Stimulated activated CD4-positive, alpha-beta T cell treated with anti-CD3 and anti-CD28 coated beads, Interleukin-4, amount 100 ng/mL, for 4 hours (primary cell): ENCODE results near the gene MEIG1.
"Not testable (repeated sequence)": the region's sequence is repeated elsewhere in the genome, so short reads cannot be mapped to it uniquely, and the experiment has no call there.

Source experiments
- DNase-seq, 2 experiments: peaks; one replicate each; pipeline ENCODE4 v3.0.0-alpha.2; 2020

Gene MEIG1, protein sequence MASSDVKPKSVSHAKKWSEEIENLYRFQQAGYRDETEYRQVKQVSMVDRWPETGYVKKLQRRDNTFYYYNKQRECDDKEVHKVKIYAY

GRCh38 chr10:14959221-14960057 is at the start of gene MEIG1:
MEIG1 (plus strand) TSS chr10:14959388; CDS start chr10:14966469, 7,081 bp downstream.
- DNase-seq, result peak; percentile 90 to 93

- no peak for DNase-seq
These were observed 48.2 kb upstream of the MEIG1 start for GRCh38 chr10:14910953-14911352.

DNA sequence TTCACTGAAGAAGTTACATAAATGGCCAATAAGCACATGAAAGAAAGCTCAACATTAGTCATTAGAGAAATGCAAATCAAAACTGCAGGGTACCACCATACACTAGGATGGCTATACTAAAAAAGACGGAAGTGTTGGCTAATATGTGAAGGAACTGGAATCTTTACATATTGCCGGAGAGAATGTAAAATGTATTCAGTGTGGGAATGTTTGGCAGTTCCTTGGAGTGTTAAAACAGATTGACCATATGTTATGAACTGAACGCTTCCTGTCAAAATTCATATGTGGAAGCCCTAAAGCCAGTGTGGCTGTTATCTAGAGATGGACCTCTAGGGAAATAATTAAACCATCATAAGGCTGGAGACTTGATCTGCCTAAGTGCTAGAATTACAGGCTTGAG is 47.4 kb upstream of the MEIG1 start:
- no peak for DNase-seq

GRCh38 chr10:14916600-14916999 is 42.6 kb upstream of the MEIG1 start:
- no peak for DNase-seq

- DNase-seq, result no peak
These were observed 41.4 kb upstream of the MEIG1 start for GRCh38 chr10:14917827-14918226.

DNA sequence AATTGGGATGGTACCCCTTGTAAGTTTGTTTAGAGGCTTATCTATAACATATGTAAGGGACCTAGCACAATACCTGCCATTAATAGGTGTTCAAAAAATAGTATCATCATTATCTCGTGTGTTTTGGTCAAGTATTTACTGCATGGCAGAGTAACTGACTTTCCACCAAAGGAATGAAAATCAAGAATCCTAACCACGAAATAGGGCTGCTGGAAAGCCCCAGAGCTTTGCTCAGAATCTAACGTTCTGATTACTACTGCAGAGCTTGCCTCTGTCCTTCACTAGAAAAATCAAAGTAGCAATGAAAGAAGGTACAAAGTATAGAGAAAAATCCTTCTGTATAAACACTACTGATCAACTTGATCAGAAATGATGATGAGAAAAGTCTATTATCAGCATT is 40.2 kb upstream of the MEIG1 start:
- DNase-seq, result no peak

DNA sequence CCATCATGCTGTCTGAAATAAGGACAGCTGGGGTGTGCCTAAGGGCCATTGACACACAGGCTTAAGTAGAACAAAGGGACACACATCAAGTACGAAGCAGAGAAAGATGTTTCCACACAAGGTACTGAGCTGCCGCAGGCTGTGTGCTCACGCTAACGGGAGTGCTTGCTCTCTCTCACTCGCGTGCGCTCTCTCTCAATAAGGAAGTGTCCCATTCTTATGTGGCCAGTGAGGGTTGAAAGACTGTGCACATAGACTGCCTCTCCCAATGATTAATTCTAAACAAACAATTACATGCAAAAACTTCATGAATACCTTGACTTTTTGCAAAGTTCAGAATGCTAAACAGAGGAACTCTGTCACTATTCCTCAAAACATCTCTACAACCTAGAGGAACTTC is 35.2 kb upstream of the MEIG1 start:
- DNase-seq, result no peak

DNA sequence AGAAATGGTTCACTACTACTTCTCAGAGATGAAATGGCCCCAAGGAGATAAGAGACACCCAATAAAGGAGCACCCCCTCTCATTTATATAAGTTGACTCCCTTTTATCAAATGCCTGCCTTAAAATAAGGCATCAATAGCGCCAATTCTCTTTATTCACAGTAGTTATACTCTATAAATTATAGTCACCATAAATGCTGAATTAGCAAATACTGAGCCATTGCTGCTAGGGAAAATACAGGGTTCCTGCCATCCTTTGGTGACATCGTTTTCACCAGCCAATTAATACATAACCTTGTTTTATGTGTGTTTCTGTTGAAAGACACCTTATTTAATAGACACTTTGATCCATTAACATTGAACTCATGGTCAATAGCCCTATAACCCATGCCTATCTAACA is 33.9 kb upstream of the MEIG1 start:
- DNase-seq, result no peak

DNA sequence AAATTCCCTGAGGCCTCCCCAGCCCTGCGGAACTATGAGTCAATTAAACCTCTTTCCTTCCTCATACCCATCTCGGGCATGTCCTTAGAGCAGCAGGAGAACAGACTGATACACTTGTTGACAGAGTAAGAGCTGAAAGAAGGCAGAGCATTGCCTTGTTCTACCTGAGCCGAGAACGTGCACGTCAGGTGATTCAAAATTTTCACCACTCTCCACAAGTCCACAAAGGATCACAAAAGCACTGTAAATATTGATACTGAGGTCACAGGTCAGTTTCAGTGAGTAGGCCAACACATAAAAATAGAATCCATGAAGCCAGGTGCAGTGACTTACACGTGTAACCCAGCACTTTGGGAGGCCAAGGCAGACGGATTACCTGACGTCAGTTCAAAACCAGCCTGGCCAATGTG is 33.1 kb upstream of the MEIG1 start:
- DNase-seq, result no peak

- no peak for DNase-seq
These were observed 32.3 kb upstream of the MEIG1 start for GRCh38 chr10:14926722-14927416.

DNA sequence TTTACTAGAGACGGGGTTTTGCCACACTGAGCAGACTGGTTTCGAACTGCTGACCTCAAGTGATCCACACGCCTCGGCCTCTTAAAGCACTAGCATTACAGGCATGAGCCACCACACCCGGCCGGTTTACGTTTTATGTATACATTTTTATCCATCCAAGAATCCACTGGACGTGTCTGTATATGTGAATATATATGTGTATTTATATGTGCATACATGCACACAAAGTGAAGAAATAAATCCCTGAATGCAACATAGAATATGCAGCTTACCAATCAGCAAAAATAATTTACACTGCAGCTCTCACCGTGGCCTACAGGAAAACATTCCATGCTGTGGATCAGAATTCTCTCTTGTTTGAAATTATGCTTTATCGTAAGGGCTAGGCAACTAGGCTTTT is 28.6 kb upstream of the MEIG1 start:
- DNase-seq, result no peak

GRCh38 chr10:14936584-14936983 is 22.6 kb upstream of the MEIG1 start:
- no peak for DNase-seq

DNA sequence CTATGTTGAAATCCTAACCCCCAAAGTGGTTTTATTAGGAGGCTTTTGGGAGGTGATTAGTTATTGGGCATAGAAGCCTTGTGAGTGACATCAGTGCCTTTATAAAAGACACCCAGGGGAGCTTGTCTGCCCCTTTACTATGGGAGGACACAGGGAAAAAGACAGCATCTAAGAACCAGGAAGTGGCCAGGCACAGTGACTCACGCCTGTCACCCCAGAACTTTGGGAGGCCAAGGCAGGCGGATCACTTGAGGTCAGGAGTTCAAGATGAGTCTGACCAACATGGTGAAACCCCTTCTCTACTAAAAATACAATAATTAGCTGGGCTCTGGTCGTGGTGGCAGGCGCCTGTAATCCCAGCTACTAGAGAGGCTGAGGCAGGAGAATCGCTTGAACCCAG is 20.2 kb upstream of the MEIG1 start:
- DNase-seq, result not testable (repeated sequence)

GRCh38 chr10:14942147-14942949 is 16.8 kb upstream of the MEIG1 start:
- DNase-seq, result not testable (repeated sequence)

- DNase-seq, result not testable (repeated sequence)
These were observed 16.2 kb upstream of the MEIG1 start for GRCh38 chr10:14942950-14943338.

DNA sequence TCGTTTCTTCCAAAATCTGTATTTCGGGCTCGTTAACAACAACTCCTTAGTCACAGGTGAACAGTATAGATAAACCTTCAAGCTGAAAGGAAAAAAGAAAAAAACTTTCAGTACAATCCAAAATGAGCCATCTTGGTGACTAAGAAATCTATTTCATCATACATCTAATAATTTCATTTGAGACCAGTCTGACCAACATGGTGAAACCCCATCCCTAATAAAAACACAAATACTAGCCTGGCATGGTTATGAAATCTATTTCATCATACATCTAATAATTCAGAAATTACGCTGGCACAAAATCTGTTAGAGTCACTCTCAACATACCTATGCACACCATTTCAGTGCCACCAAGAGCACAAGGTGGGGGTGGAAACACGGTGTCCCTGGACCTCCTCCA is 14.1 kb upstream of the MEIG1 start:
- DNase-seq, result no peak

DNA sequence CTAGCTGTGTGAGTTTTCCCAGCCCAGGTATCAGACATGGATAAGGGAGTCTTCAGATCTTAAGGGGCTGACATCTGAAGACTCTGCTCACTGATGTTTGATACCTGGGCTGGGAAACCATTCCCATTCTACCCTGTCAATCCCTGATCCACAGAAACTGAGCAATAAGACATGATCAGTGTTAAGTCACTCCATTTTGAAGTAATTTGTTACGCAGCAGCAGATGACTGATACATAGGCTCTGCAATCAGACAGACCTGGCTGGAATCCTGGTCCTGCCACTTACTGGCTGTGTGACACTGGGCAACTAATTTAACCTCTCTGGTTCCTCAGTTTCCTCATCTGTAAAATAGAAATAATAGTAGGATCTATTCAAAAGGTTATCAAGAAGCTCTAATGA is 11.9 kb upstream of the MEIG1 start:
- DNase-seq, result no peak

GRCh38 chr10:14949291-14949690 is 9.9 kb upstream of the MEIG1 start:
- DNase-seq, result no peak

GRCh38 chr10:14952851-14953423 is 6.3 kb upstream of the MEIG1 start:
- DNase-seq, result no peak

DNA sequence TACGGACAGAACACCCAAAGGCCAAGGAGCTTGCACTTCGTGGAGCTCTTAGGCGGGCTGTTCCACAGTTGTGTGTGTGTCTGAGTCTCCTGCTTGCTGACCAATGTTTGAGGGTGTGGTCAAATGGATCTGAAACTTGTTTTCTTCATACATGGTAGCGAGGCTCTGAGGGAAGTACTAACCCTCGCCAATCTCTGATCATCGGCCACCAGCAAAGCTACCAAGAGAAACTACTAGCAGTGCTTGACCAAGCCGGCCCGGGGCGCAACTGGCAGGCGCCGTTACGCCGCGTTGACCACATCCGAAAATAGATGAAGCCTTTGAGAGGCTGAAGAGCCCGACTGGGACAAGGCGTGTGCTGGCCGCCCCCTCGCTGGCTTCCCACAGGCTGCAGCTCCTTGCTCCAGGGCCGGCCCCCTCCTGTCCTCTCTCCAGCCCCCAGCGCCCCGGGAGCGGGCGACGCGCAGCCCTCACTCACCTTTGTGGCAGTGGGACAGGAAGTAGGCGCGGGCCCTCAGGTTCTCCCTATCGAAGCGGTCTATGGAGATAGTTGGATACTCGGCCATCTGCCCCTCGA is 5.7 kb upstream of the MEIG1 start:
- no peak for DNase-seq

GRCh38 chr10:14954001-14954770 is 5.0 kb upstream of the MEIG1 start, which contains the start of gene DCLRE1C:
DCLRE1C (minus strand) TSS chr10:14954096; CDS start chr10:14954010, 86 bp downstream.
- DNase-seq, result peak; percentile 78 to 86

GRCh38 chr10:14954934-14955333 is 4.3 kb upstream of the MEIG1 start:
- no peak for DNase-seq
